Activated CD4-positive, CD25-positive, alpha-beta regulatory T cell treated with anti-CD3 and anti-CD28 coated beads, Interleukin-2, amount 50 U/mL, for 24 hours (primary cell): ENCODE data around the gene C19orf38.
"Not testable (repeated sequence)": the region's sequence is repeated elsewhere in the genome, so short reads cannot be mapped to it uniquely, and the experiment has no call there.

Experiments used
- ATAC-seq, 2 donors: fragments of 150-1000 bp; cut with Tn5 transposase; one replicate each; pipeline ENCODE4 v1.10.0; 2021; ENCODE audit warnings: mild to moderate bottlenecking in 1 of 2, moderate library complexity in 1 of 2

The C19orf38 gene

DNA sequence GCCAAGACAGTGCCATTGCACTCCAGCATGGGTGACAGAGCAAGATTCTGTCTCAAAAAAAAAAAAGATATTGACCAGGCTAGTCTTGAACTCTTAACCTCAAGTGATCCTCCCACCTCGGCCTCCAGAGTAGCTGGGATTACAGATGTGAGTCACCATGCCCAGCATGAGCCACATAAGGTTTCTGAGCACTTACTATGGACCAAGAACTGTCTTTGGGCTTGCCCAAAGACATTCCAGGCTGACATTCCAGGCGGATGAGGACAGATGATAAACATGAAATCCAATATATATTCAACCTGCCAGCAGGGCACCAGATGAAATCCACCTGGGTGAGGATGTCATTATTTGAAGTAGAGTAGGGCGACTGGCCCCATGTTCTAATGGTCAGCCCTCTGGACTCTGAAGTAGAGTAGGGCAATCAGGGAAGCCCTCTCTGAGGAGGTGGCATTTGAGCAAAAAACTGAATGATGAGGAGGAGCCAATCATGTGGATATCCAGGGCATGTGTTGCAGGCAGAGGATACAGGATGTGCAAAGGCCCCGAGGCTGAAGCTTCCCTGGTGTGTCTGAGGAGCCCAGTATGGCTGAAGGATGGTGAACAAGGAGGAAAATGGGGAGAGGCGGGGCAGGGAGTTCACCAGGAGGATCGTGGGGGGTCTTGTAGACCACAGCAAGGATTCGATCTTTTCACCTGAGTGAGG, 4.0 kb downstream of the C19orf38 start:
- no peak for ATAC-seq

GRCh38 chr19:10852941-10853340, 4.7 kb downstream of the C19orf38 start:
- no peak for ATAC-seq

DNA sequence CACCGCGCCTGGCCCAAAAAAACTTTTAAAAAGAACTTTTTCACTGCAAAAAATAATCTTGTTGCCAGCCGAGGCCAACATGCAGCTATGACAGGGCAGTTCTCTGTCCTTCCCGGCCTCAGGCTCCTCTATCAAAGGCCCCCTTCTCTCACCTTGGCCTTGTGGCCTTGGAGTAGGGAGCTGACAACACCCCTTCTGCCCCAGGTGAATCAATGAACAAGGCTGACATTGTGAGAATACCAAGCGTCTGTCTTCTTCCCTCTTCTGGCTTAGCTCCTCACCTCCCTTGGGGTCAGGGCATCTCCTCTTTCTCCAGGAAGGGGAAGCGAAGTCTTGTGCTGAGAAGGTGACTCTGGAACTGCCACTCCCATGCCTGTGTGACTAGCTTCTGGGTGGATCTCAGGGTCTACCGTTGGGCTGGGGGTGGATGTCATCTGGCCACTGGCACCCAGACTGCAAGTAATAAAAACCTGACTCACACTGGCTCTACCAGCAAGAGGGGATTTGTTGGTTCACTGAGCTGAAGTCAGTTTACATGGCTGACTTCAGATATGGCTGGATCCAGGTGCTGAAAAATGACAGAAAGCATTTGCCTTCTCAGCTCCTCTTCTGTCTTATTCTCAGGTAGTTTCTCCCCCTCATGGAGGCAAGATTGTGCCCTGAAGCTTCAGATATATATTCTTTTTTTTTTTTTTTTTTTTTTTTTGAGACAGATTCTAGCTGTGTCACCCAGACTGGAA, 6.3 kb downstream of the C19orf38 start:
- no peak for ATAC-seq

DNA sequence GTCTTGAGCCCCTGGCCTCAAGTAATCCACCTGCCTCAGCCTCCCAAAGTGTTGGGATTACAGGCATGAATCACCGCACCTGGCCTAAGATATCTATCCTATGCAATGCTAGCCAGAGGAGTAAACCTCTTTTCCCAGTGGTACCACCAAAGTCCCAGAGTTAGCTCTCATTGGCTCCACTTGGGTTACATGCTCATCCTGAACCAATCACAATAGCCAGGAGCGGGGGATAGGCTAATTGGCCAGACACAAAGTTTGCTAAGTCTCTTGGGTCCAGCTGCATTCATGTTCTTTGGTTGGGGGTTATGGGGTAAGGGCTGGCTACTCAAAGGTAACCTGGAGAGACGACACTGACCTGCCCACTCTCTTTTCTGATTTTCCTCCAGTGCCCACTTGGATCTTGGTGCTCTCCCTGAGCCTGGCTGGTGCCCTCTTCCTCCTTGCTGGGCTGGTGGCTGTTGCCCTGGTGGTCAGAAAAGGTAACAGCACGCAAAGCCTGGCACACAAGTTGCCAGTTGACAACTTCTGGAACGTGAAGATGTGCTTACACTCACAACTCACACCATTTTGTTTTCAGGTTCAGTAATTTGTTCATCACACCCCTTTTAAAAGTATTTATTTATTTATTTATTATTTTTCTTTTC, 7.8 kb downstream of the C19orf38 start:
- ATAC-seq: peak in 1 of 2 donors; percentile 38

DNA sequence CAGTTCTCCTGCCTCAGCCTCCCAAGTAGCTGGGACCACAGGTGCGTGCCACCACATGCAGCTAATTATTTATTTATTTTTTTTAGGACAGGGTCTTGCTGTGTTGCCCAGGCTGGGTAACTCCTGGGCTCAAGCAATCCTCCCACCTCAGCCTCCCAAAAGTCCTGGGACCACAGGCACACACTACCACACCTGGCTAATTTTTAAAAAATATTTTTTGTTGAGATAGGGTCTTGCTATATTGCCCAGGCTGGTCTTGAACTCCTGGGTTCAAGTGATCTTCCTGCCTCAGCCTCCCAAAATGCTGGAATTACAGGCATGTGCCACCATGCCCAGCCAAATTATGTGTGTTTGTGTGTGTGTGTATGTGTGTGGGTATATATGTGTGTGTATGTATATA, 8.7 kb downstream of the C19orf38 start:
- not testable (repeated sequence) for ATAC-seq

GRCh38 chr19:10858204-10858828, 10.1 kb downstream of the C19orf38 start:
- peak in 1 of 2 donors; percentile 20 for ATAC-seq

GRCh38 chr19:10861103-10861651, 13.0 kb downstream of the C19orf38 start:
- ATAC-seq: peak in 1 of 2 donors; percentile 28

- no peak for ATAC-seq
These were observed 14.4 kb downstream of the C19orf38 start for GRCh38 chr19:10862561-10863106.

GRCh38 chr19:10863107-10863717, 15.0 kb downstream of the C19orf38 start:
- ATAC-seq: no peak

DNA sequence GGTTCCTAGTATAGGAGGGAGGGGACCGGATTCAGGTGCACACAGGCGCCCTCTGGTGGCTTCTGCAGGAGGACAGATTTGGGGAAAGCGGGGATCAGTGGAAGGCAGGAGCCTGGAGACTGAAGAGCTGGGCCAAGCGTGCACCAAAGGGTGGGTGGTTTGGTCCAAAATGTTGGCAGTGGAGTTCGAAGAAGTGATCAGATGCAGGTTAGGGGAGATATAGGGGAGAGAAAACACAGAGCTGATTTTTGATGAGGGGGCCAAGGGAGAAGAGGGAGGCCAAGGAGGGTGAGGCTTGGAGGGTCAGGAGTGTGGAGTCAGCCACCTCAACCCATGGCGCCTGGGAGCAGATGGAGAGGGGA, 16.3 kb downstream of the C19orf38 start:
- peak; percentile 87 to 88 for ATAC-seq

- no peak for ATAC-seq
These were observed 18.3 kb downstream of the C19orf38 start for GRCh38 chr19:10866495-10866894.

GRCh38 chr19:10868872-10869547, 20.8 kb downstream of the C19orf38 start:
- ATAC-seq: no peak

DNA sequence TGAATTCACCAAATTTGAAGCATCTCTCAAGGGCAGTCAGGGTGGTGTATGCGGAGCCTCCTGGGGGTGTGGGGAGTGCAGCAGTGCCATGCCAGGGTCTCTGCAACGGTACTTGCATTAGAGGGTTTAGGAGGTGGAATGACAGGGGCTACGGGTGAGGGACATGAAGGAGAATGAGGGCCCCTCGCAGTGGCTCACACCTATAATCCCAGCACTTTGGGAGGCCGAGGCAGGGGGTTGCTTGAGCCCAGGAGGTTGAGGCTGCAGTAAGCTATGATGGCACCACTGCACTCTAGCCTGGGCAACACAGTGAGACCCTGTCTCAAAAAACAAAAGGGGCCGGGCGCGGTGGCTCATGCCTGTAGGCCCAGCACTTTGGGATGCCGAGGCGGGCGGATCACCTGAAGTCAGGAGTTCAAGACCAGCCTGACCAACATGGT, 21.7 kb downstream of the C19orf38 start:
- ATAC-seq: not testable (repeated sequence)

- ATAC-seq: no peak
These were observed 22.3 kb downstream of the C19orf38 start for GRCh38 chr19:10870501-10870954.

GRCh38 chr19:10870955-10871603, 22.9 kb downstream of the C19orf38 start, which contains the start of gene CARM1:
CARM1 (plus strand) TSS chr19:10871553; CDS start chr19:10871703, 150 bp downstream.
- peak; percentile 86 to 91 for ATAC-seq

DNA sequence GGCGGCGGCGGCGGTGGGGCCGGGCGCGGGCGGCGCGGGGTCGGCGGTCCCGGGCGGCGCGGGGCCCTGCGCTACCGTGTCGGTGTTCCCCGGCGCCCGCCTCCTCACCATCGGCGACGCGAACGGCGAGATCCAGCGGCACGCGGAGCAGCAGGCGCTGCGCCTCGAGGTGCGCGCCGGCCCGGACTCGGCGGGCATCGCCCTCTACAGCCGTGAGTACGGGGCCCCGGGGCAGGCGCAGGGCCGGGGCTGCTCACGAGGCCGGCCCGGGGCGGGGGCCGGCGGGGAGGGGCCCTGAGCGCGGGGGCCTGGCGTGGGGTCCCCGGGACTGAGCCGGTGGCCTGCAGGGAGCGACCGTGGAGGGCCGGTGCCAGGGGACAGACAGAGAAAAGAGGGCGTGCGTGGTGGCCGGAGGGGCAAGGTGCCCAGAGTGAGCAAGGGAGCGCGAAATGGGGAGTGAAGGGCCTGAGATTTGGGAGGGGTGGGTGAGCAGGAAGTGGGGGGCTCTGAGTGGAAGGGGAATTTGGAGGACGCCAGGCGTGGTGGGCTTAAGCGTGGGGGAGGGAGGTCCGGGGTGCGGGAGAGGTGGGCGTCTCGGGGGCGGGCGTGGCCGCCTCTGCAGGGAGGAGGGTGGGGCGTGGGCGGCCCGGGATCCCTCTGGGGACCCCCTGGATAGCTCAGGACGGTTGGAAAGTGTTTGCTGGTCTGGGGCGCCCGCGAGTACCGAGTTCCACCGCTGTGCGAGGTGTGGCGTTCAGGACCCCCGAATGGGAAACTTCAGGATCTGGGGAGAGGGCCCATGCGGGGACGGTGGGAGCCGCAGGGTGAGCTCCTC, 23.7 kb downstream of the C19orf38 start:
- ATAC-seq: no peak

DNA sequence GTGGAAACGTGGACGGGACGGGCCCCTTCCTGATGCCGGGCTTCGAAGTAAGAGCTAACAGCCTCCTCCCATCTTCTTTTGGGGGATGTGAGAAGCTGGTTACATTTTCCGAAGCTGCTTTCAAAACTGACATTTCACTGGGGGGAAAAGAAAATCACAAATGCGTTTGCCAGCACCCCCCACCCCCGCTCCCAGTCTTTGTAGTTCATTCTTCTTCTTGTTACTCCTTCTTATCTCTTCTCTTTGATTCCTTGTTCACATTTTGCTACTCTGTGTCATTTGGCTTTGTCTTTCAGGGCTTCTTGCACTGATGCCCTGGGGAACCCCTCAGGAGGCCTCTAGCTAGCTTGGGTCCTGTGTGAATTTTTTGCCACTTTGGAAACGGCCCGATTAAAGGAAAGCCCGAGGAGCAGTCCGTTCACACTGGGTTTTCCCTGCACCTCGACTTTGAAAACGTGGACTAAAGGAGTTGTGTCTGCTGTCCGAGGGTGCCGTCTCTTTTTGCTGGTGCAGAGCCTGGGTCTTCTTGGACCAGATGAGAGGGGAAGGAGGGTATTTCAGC, 24.4 kb downstream of the C19orf38 start:
- no peak for ATAC-seq

- no peak for ATAC-seq
These were observed 25.8 kb downstream of the C19orf38 start for GRCh38 chr19:10874024-10874423.

- peak; percentile 23 to 46 for ATAC-seq
These were observed 28.4 kb downstream of the C19orf38 start for GRCh38 chr19:10876459-10877240.
